NB4 (cell line): ENCODE data around the gene RGL4.

Experiments
- CTCF ChIP-seq: IDR thresholded peaks from one replicate; pipeline ENCODE4 v1.5.1; 2012; ENCODE audit warnings: low read depth, low read length
- MAX ChIP-seq: IDR thresholded peaks from 2 replicates; pipeline ENCODE4 v1.6.1; 2011; ENCODE audit warnings: low read depth, low read length
- MYC ChIP-seq: IDR thresholded peaks from 2 replicates; pipeline ENCODE4 v1.6.1; 2011; ENCODE audit warnings: low read depth, low read length
- POLR2A ChIP-seq: IDR thresholded peaks from 2 replicates; pipeline ENCODE4 v1.6.1; 2011; ENCODE audit warnings: mild to moderate bottlenecking; ENCODE audit not compliant: insufficient read length; ENCODE audit errors: extremely low read depth

- TF ChIP-seq POLR2A (no peak), CTCF (no peak), MYC (no peak), MAX (no peak)
Measured at GRCh38 chr22:23673050-23673620, 17.7 kb upstream of the RGL4 start.
